Upper lobe of left lung (tissue), 4 donors: ENCODE data around the gene DUSP19.

Source experiments
- EP300 ChIP-seq, 4 donors: sonication (generic); formaldehyde crosslinking; IDR thresholded peaks; one replicate each; pipeline ENCODE4 v1.5.1; 2017; ENCODE audit warnings: antibody characterized with exemption in 4 of 4, control low read depth in 2 of 4
- POLR2A ChIP-seq, 4 donors: fragments of 450-650 bp; IDR thresholded peaks; one replicate each; pipeline ENCODE4 v1.5.1; 2016 to 2017; ENCODE audit warnings: antibody characterized with exemption in 4 of 4, mild to moderate bottlenecking in 2 of 4
- TF ChIP-seq, protein P1 (sequence below), 6 experiments: fragments of 450-650 bp in 4 of 6; fragments of 200-600 bp in 2 of 6; sonication (generic) in 2 of 6; IDR thresholded peaks; one replicate each; pipeline ENCODE4 v1.5.1; 2016 to 2019; ENCODE audit warnings: antibody characterized with exemption in 6 of 6

DNA sequence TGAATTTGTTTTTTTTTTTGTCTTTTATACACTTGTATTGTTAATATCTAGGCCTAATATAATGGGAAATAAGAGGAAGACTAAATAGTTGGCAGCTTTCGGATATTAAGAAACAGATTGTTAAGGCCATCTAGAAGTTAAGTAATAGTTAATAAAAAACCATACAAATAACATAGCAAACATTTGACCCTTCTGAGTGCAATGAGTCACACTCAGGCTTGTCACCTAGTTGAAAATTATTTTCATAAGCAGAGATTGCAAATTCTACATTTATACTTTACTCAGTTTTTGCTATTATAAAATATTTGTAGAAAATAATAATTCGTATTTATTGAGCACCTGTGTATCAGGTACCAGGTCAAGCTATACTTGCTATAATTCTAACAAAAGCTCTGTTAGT is 48.1 kb downstream of the DUSP19 start:
- TF ChIP-seq, protein P1, sequence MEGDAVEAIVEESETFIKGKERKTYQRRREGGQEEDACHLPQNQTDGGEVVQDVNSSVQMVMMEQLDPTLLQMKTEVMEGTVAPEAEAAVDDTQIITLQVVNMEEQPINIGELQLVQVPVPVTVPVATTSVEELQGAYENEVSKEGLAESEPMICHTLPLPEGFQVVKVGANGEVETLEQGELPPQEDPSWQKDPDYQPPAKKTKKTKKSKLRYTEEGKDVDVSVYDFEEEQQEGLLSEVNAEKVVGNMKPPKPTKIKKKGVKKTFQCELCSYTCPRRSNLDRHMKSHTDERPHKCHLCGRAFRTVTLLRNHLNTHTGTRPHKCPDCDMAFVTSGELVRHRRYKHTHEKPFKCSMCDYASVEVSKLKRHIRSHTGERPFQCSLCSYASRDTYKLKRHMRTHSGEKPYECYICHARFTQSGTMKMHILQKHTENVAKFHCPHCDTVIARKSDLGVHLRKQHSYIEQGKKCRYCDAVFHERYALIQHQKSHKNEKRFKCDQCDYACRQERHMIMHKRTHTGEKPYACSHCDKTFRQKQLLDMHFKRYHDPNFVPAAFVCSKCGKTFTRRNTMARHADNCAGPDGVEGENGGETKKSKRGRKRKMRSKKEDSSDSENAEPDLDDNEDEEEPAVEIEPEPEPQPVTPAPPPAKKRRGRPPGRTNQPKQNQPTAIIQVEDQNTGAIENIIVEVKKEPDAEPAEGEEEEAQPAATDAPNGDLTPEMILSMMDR (IDR thresholded peaks at IDR 0.05) = no peak
- TF ChIP-seq POLR2A (IDR thresholded peaks at IDR 0.05) = no peak
- no peak for TF ChIP-seq EP300 (IDR thresholded peaks at IDR 0.05)
